GM19240 (cell line): ENCODE results near the gene ADAMTSL3.

Experiments used
- DNase-seq: peaks from one replicate; pipeline ENCODE4 v3.0.0; 2011; ENCODE audit warnings: low spot score; ENCODE audit not compliant: insufficient read length

ADAMTSL3 gene, protein sequence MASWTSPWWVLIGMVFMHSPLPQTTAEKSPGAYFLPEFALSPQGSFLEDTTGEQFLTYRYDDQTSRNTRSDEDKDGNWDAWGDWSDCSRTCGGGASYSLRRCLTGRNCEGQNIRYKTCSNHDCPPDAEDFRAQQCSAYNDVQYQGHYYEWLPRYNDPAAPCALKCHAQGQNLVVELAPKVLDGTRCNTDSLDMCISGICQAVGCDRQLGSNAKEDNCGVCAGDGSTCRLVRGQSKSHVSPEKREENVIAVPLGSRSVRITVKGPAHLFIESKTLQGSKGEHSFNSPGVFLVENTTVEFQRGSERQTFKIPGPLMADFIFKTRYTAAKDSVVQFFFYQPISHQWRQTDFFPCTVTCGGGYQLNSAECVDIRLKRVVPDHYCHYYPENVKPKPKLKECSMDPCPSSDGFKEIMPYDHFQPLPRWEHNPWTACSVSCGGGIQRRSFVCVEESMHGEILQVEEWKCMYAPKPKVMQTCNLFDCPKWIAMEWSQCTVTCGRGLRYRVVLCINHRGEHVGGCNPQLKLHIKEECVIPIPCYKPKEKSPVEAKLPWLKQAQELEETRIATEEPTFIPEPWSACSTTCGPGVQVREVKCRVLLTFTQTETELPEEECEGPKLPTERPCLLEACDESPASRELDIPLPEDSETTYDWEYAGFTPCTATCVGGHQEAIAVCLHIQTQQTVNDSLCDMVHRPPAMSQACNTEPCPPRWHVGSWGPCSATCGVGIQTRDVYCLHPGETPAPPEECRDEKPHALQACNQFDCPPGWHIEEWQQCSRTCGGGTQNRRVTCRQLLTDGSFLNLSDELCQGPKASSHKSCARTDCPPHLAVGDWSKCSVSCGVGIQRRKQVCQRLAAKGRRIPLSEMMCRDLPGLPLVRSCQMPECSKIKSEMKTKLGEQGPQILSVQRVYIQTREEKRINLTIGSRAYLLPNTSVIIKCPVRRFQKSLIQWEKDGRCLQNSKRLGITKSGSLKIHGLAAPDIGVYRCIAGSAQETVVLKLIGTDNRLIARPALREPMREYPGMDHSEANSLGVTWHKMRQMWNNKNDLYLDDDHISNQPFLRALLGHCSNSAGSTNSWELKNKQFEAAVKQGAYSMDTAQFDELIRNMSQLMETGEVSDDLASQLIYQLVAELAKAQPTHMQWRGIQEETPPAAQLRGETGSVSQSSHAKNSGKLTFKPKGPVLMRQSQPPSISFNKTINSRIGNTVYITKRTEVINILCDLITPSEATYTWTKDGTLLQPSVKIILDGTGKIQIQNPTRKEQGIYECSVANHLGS (N-terminal part only)

GRCh38 chr15:83653639-83654378 is at the start of gene ADAMTSL3:
ADAMTSL3 (plus strand) TSS chr15:83654123; CDS start chr15:83655762, 1,639 bp downstream.
- DNase-seq = no peak

DNA sequence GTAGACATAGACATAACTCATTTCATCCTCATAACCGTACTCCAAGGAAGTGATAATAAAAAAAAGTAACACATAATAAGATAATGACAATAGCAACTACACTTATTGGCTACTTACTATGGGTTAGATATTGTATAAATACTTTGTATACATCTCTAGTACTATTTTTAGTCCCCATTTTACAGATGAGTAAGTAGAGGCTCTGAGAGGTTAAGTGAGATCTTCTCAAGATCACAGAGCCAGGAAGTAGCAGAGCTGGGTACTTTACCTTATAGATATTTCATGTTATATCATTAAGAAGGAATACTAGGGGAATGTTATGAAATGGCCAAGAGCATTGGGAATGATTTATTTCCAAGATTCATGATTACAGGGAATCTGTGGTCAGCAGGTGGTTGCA is 49.4 kb upstream of the ADAMTSL3 start:
- DNase-seq = no peak

- no peak for DNase-seq
Observed at GRCh38 chr15:83605111-83605945, 48.6 kb upstream of the ADAMTSL3 start.

GRCh38 chr15:83610132-83610531 is 43.8 kb upstream of the ADAMTSL3 start:
- no peak for DNase-seq

GRCh38 chr15:83610901-83611685 is 42.8 kb upstream of the ADAMTSL3 start:
- DNase-seq = no peak

DNA sequence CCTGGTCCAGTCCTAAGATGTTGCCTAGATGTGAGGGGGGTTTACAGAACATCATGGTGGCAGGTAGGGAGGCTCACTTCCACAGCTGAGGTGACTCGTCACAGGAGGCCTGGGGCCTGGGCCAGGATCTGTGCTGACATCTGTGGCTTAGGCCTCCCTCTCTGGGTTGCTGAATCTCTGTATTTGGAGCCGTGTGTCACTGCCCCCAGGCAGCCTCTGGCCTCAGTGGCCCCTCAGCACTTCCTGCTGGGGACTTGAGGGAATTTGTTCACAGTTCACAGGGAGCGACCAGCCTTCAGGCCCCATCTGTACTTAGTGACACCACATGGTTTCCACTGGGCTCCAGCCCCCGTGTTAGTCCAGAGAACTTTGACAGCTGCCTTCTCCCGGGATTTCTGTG is 41.7 kb upstream of the ADAMTSL3 start:
- DNase-seq = no peak

DNA sequence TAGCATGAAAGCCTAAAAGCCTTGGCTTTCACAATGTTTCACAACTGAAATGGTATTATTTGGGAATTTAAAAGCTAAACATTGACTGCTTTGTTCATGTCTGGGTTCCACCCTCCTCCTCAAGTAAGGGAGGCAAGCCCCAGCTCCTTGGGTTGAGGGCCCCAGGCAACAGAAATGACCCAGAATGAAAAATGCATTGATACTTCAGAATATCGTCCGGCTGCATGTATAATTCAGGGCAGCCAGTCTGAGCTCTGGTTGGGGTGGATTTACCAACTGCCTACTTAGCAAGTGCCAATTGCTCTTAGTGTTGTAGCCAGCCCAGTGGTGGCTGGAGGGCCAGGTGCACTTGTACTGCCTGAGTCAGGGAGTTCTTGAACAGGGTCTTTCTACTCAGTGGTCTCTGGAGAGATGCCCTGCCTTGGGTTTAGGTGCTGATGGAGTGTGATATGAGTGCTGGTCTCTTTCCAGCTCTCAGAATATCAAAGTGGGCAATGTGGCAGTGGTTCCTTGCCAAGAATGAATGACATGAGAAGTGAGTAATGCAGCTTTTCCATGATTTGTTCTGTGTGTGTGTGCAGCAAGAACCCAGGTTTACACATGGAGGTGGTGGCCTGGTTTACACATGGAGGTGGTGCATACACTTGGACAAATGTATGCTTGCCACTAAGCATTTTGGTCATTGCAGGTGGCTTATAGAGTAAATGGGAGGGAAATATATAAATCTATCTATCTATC is 40.9 kb upstream of the ADAMTSL3 start:
- no peak for DNase-seq

DNA sequence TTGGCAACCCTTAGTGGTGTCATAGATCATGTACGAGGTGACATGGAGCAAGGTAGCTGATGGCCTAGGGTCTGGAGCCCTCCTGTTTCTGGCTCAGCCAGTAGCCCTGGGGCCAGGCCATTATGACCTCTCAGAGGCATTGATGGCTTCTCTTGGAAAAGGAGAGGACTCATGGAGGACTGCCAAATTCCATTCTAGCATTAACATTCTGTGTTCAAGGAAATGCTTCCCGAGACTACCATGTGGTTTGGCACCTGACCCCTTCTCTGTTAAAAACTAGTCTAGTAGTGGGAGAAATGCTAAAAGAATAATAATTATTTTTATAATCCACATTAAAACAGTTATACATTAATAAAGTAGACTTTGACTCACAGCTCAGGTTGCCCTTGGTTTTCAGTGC is 40.2 kb upstream of the ADAMTSL3 start:
- DNase-seq = no peak

- no peak for DNase-seq
Observed at GRCh38 chr15:83616840-83617239, 37.1 kb upstream of the ADAMTSL3 start.

DNA sequence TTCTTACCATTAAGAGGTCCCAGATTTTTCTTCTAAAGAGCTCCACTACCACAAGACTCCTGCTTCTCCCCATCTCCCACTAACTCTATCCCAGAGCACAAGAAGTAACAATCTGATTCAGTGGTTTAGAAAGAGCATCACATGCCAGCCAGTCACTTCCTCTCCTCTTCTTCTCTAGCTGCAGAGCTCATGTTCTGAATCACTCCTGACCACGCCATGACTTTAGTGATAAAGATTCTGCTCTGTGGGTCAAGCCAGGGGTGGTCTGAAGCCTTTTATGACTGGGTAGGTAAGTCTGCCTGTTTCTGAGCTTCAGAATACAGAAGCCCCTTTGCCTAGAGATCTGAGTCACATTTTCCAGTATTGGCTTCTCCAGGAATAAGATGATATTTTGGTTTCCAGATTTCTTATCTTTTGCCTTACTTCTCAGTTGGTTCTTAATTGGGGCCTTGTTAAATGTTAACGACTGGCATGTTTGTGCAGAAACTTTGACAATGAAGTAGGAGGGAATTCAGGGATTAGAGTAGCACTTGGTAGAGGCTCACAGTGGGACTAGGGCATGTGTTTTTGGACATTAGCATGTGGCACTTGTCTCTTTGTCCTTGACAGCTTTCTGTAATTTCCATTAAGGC is 27.6 kb upstream of the ADAMTSL3 start:
- DNase-seq = no peak

DNA sequence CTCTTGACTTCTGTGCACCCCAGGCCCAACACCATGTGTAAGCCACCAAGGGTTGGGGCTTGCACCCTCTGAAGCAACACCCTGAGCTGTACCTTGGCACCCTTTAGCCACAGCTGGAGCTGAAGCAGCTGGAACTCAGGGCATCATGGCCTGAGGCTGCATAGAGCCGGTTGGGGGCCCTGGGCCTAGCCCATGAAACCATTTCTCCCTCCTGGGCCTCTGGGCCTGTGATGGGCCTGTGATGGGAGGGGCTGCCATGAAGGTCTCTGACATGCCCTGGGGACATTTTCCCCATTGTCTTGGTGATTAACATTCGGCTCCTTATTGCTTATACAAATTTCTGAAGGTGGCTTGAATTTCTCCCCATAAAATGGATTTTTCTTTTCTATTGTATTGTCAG is 22.4 kb upstream of the ADAMTSL3 start:
- no peak for DNase-seq

- DNase-seq = no peak
Observed at GRCh38 chr15:83643201-83643600, 10.7 kb upstream of the ADAMTSL3 start.

GRCh38 chr15:83644439-83644838 is 9.5 kb upstream of the ADAMTSL3 start:
- no peak for DNase-seq

GRCh38 chr15:83650831-83651230 is 3.1 kb upstream of the ADAMTSL3 start:
- DNase-seq = no peak

DNA sequence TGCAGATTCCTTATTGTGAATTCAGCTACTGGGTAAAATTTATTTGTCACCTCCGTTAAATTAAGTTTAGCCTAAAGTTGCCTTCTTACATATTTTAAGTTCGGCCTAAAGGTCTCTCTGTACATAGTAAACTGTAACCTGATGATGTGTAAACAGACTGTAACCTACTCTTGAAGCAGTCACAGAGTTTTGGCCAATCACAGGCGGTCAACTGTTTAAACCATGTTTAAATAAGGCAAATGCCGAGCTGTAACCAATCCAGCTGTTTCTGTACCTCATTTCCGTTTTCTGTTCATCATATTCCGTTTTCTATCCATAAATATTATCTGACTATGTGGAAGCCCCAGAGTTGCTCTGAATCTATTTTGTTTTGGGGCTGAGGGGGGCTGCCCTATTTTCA is 2.4 kb upstream of the ADAMTSL3 start:
- DNase-seq = no peak

DNA sequence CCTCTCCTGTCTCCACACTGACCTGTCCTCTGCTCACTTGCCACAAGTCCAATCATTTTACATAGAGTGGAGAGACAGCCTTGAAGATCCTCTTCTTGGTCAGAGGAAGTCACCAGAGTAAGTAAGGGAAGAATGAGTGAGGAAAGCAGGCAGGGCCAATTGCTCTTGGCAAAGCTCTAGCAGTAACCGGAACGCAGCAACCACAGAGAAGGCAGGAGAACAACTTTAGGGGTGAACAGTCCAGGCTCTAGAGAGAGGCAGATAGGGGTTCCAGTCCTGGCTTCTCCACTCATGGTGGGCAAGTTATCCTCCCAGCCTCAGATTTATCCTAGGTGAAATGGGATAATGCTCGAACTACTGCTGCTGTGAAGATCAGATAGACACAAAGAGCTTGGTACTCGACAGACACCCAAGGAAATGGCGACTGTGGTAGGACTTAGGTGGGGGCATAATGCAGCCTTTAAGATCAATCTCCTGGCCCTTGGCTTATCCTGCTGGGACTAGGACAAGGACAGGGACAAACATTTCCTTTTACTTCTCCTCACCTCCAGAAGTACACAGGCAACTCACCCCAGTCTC is 1.2 kb upstream of the ADAMTSL3 start:
- DNase-seq = no peak

- DNase-seq = no peak
Observed at GRCh38 chr15:83653288-83653638, 660 bp upstream of the ADAMTSL3 start.
